ENCODE measurements around the gene PARD3. TPM values are rescaled to one million over a fixed set of nuclear protein-coding genes. Genes with fewer than 3 reads are reported as not detected.

PARD3 gene
- polyA plus RNA-seq, 3 donors: 0.51 TPM; not detected in 2

DNA sequence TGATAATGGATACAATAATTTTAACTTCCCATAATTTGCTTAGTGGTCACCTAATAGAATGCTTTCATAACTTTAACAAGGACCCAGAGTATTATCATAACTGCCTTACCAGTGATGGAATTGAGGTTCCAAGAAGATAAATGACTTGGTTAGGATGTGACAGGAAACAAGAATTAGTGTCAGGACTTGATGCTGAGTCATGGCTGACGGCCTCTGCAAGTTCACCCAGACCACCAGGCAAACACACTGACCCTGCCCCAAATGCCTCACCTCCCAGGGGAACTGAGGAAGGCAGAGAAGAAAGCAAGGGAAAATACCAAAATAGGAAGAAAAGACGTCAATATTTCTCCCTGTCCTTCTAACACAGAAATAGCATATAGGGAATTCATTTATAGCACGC, 636.3 kb downstream of the PARD3 start:
- Histone ChIP-seq H3K27ac (ENCODE audit: low read depth in 1 of 2, low read length in 2 of 2) (no peak overlapping the region), H2AFZ (ENCODE audit: insufficient read depth, low read depth, low read length, poor library complexity, severe bottlenecking) (no peak overlapping the region), H3K9ac (ENCODE audit: insufficient read depth, low read length, poor library complexity, severe bottlenecking) (no peak overlapping the region), H4K20me1 (ENCODE audit: insufficient read depth, low read length) (no peaks in the 10 kb centered on the region), H3K4me1 (ENCODE audit: control insufficient read depth in 1 of 2, insufficient read depth in 2 of 2, low read length in 2 of 2) (peaks cover 2 to 3% of the 10 kb centered on the region in 2 donors), H3K79me2 (ENCODE audit: insufficient read depth, low read length) (no peaks in the 10 kb centered on the region), H3K4me2 (replicated peaks; ENCODE audit: extremely low read depth, low read length, poor library complexity, severe bottlenecking) (no peak overlapping the region), H3K27me3 (ENCODE audit: control insufficient read depth in 2 of 2, insufficient read depth in 2 of 2, low read length in 2 of 2) (no peaks in the 10 kb centered on the region), H3K36me3 (replicated peaks in 1 of 2; ENCODE audit: control insufficient read depth in 1 of 2, insufficient read depth in 2 of 2, low read length in 2 of 2) (no peaks in the 10 kb centered on the region), H3K9me3 (replicated peaks in 1 of 2; ENCODE audit: control insufficient read depth in 1 of 2, insufficient read depth in 1 of 2, low read length in 2 of 2) (no peaks in the 10 kb centered on the region), H3K4me3 (replicated peaks in 1 of 3; ENCODE audit: low read depth in 2 of 3, low read length in 3 of 3) (no peak overlapping the region)
- Mint-ChIP-seq H3K36me3 (no peaks in the 10 kb centered on the region), H3K4me3 (no peak overlapping the region), H3K4me1 (peaks cover 5% of the 10 kb centered on the region), H3K27ac (no peak overlapping the region), H3K9me3 (peaks cover 0 to 4% (median 0%) of the 10 kb centered on the region in 7 donors), H3K27me3 (ENCODE audit: low read depth in 3 of 3) (peaks cover 0 to 2% (median 1%) of the 10 kb centered on the region in 3 donors)
- intact Hi-C loops (cut with micrococcal nuclease): no loop called here
- no peak for DNase-seq
- no CpG with 5 or more reads among the region's 3 CpGs for WGBS (ENCODE audit: insufficient coverage)
- TF ChIP-seq, protein P1, sequence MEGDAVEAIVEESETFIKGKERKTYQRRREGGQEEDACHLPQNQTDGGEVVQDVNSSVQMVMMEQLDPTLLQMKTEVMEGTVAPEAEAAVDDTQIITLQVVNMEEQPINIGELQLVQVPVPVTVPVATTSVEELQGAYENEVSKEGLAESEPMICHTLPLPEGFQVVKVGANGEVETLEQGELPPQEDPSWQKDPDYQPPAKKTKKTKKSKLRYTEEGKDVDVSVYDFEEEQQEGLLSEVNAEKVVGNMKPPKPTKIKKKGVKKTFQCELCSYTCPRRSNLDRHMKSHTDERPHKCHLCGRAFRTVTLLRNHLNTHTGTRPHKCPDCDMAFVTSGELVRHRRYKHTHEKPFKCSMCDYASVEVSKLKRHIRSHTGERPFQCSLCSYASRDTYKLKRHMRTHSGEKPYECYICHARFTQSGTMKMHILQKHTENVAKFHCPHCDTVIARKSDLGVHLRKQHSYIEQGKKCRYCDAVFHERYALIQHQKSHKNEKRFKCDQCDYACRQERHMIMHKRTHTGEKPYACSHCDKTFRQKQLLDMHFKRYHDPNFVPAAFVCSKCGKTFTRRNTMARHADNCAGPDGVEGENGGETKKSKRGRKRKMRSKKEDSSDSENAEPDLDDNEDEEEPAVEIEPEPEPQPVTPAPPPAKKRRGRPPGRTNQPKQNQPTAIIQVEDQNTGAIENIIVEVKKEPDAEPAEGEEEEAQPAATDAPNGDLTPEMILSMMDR (IDR thresholded peaks at IDR 0.05): no peak

DNA sequence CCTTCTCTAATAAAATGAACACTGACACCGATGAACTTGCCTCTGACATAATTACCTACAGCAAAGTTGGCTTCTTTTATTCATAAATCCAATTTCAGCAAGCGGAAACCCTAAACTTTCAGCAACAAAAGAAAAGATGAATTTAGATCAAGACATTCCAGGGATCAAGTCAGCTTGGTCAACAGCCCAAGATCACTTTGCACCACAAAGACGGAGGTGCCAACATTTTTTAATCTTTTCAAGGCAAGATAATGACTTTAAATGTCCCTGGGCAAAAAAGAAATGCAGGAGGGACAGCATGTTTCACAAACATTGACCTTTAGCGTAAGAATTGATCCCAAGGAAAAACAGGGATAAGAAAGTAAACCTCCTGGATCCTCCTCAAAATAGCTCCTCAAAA, 636.9 kb downstream of the PARD3 start:
- Mint-ChIP-seq H3K27me3 (ENCODE audit: low read depth in 3 of 3) (peaks cover 0 to 2% (median 1%) of the 10 kb centered on the region in 3 donors), H3K4me3 (no peak overlapping the region), H3K27ac (no peak overlapping the region), H3K9me3 (peaks cover 0 to 4% (median 0%) of the 10 kb centered on the region in 7 donors), H3K36me3 (no peaks in the 10 kb centered on the region), H3K4me1 (peaks cover 11% of the 10 kb centered on the region)
- Histone ChIP-seq H3K4me3 (replicated peaks in 1 of 3; ENCODE audit: low read depth in 2 of 3, low read length in 3 of 3) (no peak overlapping the region), H3K27me3 (ENCODE audit: control insufficient read depth in 2 of 2, insufficient read depth in 2 of 2, low read length in 2 of 2) (no peaks in the 10 kb centered on the region), H3K9me3 (replicated peaks in 1 of 2; ENCODE audit: control insufficient read depth in 1 of 2, insufficient read depth in 1 of 2, low read length in 2 of 2) (no peaks in the 10 kb centered on the region), H3K36me3 (replicated peaks in 1 of 2; ENCODE audit: control insufficient read depth in 1 of 2, insufficient read depth in 2 of 2, low read length in 2 of 2) (no peaks in the 10 kb centered on the region), H3K4me1 (ENCODE audit: control insufficient read depth in 1 of 2, insufficient read depth in 2 of 2, low read length in 2 of 2) (peaks cover 7 to 9% of the 10 kb centered on the region in 2 donors), H3K4me2 (replicated peaks; ENCODE audit: extremely low read depth, low read length, poor library complexity, severe bottlenecking) (no peak overlapping the region), H3K27ac (ENCODE audit: low read depth in 1 of 2, low read length in 2 of 2) (no peak overlapping the region), H3K9ac (ENCODE audit: insufficient read depth, low read length, poor library complexity, severe bottlenecking) (no peak overlapping the region), H4K20me1 (ENCODE audit: insufficient read depth, low read length) (no peaks in the 10 kb centered on the region), H2AFZ (ENCODE audit: insufficient read depth, low read depth, low read length, poor library complexity, severe bottlenecking) (no peak overlapping the region), H3K79me2 (ENCODE audit: insufficient read depth, low read length) (no peaks in the 10 kb centered on the region)
- 100% methylated on average over 2 of the region's 4 CpGs for WGBS (ENCODE audit: insufficient coverage)
- TF ChIP-seq, protein P1 (IDR thresholded peaks at IDR 0.05): no peak
- no peak for DNase-seq
- intact Hi-C loops (cut with micrococcal nuclease): no loop called here

All from CD14-positive monocyte (primary cell).